ENCODE results near the gene USH1C. TPM values are rescaled to one million over a fixed set of nuclear protein-coding genes. Genes with fewer than 3 reads are reported as not detected.
A peak's percentile ranks its signal among the peaks of the same experiment; 100 is the strongest.

The USH1C gene
- polyA plus RNA-seq, 1 donor from 2014 or later = not detected

DNA sequence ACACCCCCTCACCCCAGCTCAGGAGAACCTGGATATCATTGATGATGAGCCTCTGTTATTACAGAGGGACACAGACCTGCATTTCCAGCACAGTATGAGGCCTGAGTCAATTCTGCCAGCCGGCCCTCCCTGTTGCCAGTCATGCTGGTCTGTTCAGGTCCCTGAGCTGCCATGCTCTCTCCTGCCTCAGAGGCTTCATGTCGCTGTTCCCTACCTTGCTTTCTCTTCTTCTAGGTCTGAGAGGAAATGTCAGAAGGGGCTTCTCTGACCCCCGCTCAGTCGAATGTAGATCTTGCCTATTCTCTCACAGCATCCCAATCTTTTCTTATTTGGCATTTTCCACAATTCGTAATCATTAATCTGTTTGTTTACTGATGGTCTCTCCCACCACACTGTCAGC is 45.7 kb downstream of the USH1C start:
- no peak overlapping the region for H3K4me3 Mint-ChIP-seq
- H3K4me1 Mint-ChIP-seq = no peaks in the 10 kb centered on the region
- no peaks in the 10 kb centered on the region for H3K9me3 Mint-ChIP-seq
- H3K27me3 Mint-ChIP-seq = peaks cover 6% of the 10 kb centered on the region
- H3K36me3 Mint-ChIP-seq = no peaks in the 10 kb centered on the region
- H3K27ac Mint-ChIP-seq = peak overlapping the region in 1 of 3 donors; percentile 40

DNA sequence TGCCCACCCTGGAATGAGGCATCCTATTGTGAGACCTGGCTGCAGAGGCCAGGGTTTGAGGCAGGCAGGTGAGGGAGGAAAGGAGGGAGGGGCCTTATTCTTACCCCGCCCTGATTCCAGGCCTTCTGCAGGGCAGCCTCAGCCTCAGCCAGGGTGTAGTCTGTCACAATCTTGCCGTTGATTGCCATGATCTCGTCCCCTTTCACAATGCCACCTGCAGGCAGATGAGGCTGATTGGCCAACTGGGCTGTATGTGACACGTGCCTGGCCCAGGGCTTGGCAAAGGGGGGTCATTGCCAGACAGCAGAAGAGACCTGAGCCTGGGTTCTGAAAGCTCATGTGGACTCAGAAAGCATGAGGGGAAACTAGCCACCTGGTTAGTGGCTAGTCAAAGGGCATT is 46.2 kb downstream of the USH1C start:
- H3K4me1 Mint-ChIP-seq = no peaks in the 10 kb centered on the region
- H3K27ac Mint-ChIP-seq = no peak overlapping the region
- H3K9me3 Mint-ChIP-seq = no peaks in the 10 kb centered on the region
- no peaks in the 10 kb centered on the region for H3K36me3 Mint-ChIP-seq
- peaks cover 6% of the 10 kb centered on the region for H3K27me3 Mint-ChIP-seq
- no peak overlapping the region for H3K4me3 Mint-ChIP-seq

DNA sequence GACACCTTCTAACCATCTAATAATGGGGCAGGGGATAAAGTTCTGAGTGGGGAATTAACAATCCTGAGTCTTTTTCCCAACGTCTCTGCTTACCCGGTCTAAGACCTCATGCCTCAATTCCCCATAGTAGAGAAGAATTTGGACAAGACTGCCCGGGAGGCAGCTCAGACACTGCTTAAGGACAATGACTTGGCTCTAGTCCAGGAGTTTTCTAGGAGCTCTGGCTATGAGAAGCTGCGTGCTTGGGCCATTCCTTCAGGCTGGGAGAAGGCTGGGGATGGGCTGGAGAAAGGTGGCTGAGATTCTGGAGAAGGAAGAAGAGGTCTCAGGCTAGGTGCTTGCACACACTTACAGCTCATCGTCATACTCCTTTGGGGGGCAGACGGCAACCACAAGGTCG is 47.8 kb downstream of the USH1C start:
- Mint-ChIP-seq H3K27ac (no peak overlapping the region), H3K4me3 (no peak overlapping the region), H3K9me3 (no peaks in the 10 kb centered on the region), H3K36me3 (no peaks in the 10 kb centered on the region), H3K27me3 (peaks cover 6% of the 10 kb centered on the region), H3K4me1 (no peaks in the 10 kb centered on the region)

DNA sequence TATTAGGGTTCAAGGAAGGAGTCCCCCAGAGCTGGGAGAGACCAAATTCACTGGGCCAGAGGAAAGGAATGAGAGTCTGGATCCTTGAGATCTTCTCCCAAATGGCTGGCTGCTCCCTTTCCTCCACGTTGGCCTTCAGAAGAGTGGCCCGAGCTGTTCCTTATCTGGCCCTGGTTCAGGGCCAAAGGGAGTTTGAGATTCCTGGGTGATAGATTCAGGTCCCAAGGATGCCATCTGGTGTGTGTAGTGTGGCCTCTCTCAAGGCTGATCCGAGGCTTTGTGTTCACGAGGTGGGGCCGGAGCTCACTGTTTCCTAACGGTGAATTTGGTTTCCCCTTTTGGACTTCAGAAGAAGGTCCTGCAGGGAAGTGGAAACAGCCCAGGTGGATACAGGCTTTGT is 50.2 kb downstream of the USH1C start:
- Mint-ChIP-seq H3K27ac (peak overlapping the region in 1 of 3 donors; percentile 78), H3K27me3 (peaks cover 5% of the 10 kb centered on the region), H3K36me3 (no peaks in the 10 kb centered on the region), H3K4me3 (no peak overlapping the region), H3K9me3 (no peaks in the 10 kb centered on the region), H3K4me1 (no peaks in the 10 kb centered on the region)

DNA sequence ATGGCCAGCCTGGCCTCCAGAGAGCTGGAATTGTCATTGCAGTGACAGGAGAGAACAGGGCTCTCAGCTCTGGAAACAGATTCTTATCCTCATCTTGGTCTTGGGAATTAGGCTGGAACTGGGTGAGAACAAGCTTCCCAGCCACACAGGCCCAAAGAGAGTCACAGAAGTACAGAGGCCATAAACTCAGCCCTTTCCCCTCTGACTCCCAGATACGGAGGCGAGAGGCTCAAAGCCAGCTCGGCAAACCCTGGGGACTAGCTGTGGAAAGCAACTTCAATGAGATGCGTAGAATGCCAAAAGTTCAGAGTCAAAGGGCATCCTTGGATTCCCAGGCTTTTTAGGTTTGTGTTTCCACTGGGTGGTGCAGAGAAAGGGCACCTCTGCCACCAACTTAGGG is 53.3 kb downstream of the USH1C start:
- H3K9me3 Mint-ChIP-seq = no peaks in the 10 kb centered on the region
- no peak overlapping the region for H3K27ac Mint-ChIP-seq
- no peaks in the 10 kb centered on the region for H3K4me1 Mint-ChIP-seq
- H3K27me3 Mint-ChIP-seq = peaks cover 5% of the 10 kb centered on the region
- no peak overlapping the region for H3K4me3 Mint-ChIP-seq
- no peaks in the 10 kb centered on the region for H3K36me3 Mint-ChIP-seq

DNA sequence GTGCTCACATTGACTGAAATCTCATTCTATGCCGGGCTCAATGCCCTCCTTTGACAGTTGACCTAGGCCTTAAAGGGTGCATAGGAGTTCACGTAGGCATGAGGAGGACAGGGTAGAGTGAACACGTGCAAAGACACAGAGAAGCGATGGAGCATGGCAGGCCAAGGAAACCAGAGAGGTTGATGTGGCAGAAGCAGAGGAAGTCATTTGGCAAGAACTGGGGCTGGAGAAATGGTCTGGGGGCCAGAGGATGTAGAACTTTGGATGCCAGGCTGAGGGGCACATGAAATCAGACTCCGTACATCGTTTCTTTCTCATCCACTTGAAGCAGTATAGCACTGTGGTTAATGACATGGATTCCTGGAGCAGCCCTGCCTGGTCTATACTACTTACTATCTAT is 54.0 kb downstream of the USH1C start:
- Mint-ChIP-seq H3K27me3 (peaks cover 4% of the 10 kb centered on the region), H3K4me1 (no peaks in the 10 kb centered on the region)

DNA sequence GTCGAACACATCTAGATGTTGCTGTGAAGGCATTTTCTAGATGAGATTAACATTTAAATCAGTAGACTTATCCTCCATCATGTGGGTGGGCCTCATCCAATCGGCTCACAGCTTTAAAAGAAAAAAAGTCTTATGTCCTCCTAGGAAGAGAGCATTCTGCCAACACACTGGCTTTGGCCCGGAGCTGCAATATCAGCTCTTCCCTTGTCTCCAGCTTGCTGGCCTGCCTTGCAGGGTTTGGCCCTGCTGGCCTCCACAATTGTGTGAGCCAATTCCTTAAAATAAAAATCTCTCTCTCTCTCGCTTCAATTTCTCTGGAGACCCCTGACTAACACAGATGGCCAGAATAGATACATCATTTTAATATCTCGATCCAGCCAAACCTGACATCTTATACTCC is 54.5 kb downstream of the USH1C start:
- H3K4me3 Mint-ChIP-seq = no peak overlapping the region
- H3K9me3 Mint-ChIP-seq = no peaks in the 10 kb centered on the region
- H3K27ac Mint-ChIP-seq = peak overlapping the region in 1 of 3 donors; percentile 51
- no peaks in the 10 kb centered on the region for H3K4me1 Mint-ChIP-seq
- H3K27me3 Mint-ChIP-seq = peaks cover 4% of the 10 kb centered on the region
- no peaks in the 10 kb centered on the region for H3K36me3 Mint-ChIP-seq

More for the DNA sequence above, 54.0 kb downstream of the USH1C start:
- H3K9me3 Mint-ChIP-seq = no peaks in the 10 kb centered on the region
- no peak overlapping the region for H3K27ac Mint-ChIP-seq
- H3K36me3 Mint-ChIP-seq = no peaks in the 10 kb centered on the region
- H3K4me3 Mint-ChIP-seq = no peak overlapping the region

DNA sequence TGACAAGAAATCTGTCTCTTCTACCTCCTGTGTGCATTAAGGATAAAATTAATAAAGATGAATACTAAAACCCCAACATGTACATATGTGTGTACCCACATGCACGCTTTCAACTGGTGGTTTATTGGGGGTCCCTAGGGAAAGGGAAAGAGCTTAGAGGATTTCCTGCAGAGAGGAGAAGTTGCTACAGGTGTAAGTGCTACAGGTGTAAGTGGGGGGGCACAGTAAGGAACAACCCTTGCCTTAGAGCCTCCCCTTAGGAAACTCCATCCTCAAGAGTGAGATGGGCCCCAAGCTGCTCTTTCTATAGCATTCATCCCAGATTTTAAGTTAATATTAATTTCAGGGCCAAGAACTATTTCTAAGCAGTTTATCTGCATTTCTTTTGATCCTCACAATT is 55.7 kb downstream of the USH1C start:
- Mint-ChIP-seq H3K27ac (no peak overlapping the region), H3K27me3 (peaks cover 7% of the 10 kb centered on the region), H3K4me3 (no peak overlapping the region)

DNA sequence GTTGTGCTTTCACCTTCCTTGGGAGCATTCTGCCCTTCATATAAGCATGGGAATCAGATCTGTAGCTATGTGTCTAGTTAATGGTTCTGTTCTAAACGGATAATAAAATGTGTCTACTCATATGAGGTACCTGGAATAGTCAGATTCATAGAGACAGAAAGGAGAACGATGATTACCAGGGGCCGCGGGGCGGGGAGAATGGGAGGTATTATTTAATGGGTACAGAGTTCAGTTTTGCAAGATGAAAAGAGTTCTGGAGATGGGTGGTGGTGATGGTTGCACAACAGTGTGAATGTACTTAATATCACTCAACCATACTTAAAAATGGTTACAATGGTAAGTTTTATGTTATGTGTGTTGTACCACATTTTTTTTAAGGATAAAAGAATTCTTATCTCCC is 57.6 kb downstream of the USH1C start:
- peaks cover 2 to 9% (median 3%) of the 10 kb centered on the region in 3 donors for H3K9me3 Mint-ChIP-seq
- no peak overlapping the region for H3K4me3 Mint-ChIP-seq
- H3K36me3 Mint-ChIP-seq = no peaks in the 10 kb centered on the region
- H3K4me1 Mint-ChIP-seq = no peaks in the 10 kb centered on the region
- no peak overlapping the region for H3K27ac Mint-ChIP-seq
- peaks cover 7% of the 10 kb centered on the region for H3K27me3 Mint-ChIP-seq

More for the DNA sequence above, 55.7 kb downstream of the USH1C start:
- Mint-ChIP-seq H3K9me3 (peaks cover under 1 to 6% (median 1%) of the 10 kb centered on the region in 3 donors), H3K36me3 (no peaks in the 10 kb centered on the region), H3K4me1 (no peaks in the 10 kb centered on the region)

DNA sequence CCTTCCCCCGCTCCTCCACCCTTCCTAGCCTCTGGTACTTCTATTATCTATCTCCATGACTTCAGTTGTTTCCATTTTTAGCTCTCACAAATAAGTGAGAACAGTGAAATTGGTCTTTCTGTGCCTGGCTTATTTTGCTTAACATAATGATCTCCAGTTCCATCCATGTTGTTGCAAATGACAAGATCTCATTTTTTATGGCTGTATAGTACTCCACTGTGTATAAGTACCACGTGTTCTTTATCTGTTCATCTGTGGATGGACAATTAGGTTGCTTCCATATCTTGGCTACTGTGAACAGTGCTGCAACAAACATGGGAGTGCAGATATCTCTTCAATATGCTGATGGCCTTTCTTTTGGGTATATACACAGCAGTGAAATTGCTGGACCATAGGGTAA is 60.7 kb downstream of the USH1C start:
- Mint-ChIP-seq H3K36me3 (no peaks in the 10 kb centered on the region), H3K27ac (no peak overlapping the region), H3K4me3 (no peak overlapping the region), H3K4me1 (no peaks in the 10 kb centered on the region), H3K27me3 (peaks cover 3% of the 10 kb centered on the region), H3K9me3 (peaks cover 2 to 9% (median 3%) of the 10 kb centered on the region in 3 donors)

DNA sequence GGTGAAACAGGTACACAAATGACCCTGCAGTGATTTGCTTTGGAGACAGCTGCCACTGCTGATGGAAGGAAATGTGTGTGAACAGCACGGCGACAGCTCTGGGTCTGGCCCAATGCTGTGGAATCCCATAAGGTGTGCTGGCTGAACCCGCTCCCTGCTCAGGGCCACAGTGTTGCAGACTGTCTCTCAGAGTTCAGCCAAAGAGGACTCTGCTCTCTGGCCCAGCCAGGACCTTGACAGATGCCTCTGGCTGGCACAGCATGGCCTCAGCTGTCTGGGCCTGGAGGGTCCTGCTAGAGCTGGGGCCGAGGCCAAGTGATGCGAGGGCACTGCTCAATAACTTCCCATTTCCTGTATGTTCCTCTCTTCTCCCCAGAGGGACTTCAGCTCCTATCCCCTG is 62.3 kb downstream of the USH1C start:
- Mint-ChIP-seq H3K27ac (no peak overlapping the region), H3K9me3 (peaks cover 2 to 9% (median 3%) of the 10 kb centered on the region in 3 donors), H3K4me1 (no peaks in the 10 kb centered on the region), H3K4me3 (no peak overlapping the region), H3K27me3 (peaks cover 11% of the 10 kb centered on the region), H3K36me3 (no peaks in the 10 kb centered on the region)

DNA sequence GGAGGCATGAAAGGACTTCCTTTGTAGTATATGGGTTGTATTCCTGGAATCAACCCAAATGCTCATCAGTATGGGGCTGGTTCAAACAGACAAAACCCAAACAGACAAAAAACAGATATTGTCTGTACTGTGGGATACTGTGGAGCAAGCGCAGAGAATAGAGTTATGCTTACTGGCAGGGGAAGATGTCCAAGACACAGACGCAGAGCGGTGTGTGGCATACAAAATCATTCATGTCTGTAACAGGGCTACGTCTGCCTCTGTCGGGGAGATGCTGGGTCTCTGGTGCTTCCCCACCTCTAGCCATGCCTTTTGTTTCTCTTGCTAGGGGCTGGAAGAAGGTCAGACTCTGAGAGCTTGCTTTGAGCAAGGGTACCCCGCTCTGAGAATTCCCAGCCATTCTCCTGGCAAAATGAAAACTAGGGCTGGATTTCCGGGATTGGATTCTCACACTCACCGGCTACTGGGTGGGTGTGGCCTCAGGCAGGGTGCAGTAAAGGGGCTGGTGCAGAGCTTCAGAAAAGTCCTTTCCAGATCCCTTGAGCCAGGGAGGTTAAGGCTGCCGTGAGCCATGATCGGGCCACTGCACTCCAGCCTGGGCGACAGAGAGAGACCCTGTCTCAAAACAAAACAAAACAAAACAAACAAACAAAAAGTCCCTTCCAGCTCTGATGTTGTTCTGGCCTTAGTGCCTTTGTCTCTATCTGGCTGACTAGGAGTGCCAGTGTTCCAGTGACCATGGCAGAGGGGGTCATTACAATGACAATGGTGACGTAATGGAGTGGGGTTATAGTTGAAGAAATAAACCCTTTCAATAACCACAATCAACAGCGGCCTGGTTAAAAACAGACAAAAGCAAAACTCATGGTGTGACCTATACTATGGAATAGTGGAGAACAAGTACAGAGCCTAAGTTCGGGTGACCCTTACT is 64.7 kb downstream of the USH1C start:
- Mint-ChIP-seq H3K27me3 (peaks cover 23% of the 10 kb centered on the region), H3K9me3 (peaks cover 2 to 9% (median 3%) of the 10 kb centered on the region in 3 donors), H3K27ac (no peak overlapping the region), H3K4me3 (no peak overlapping the region), H3K36me3 (no peaks in the 10 kb centered on the region), H3K4me1 (peaks cover 0 to 4% (median 1%) of the 10 kb centered on the region in 3 donors)

DNA sequence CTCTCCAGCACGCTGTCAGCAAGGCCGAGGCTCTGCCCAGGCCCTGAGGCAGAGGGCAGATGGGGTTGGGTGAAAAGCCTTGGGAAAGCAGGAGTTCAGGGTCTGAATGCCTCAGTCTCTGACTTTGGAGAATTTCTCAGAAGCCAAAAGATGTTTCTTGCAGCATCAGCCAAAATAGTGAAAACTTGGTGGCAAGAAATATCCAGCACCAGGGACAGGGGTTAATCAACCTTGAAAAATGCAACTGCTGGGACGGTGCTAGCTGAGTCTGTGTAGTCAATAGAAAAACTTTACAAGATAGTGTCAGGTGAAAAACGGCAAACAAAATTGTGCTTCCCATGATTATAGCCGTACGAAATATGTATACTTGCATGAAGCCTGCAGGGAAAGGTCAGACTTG is 66.1 kb downstream of the USH1C start:
- H3K36me3 Mint-ChIP-seq = no peaks in the 10 kb centered on the region
- no peak overlapping the region for H3K4me3 Mint-ChIP-seq
- H3K4me1 Mint-ChIP-seq = peaks cover 0 to 4% (median 1%) of the 10 kb centered on the region in 3 donors
- peaks cover 26% of the 10 kb centered on the region for H3K27me3 Mint-ChIP-seq
- H3K9me3 Mint-ChIP-seq = no peaks in the 10 kb centered on the region
- no peak overlapping the region for H3K27ac Mint-ChIP-seq

DNA sequence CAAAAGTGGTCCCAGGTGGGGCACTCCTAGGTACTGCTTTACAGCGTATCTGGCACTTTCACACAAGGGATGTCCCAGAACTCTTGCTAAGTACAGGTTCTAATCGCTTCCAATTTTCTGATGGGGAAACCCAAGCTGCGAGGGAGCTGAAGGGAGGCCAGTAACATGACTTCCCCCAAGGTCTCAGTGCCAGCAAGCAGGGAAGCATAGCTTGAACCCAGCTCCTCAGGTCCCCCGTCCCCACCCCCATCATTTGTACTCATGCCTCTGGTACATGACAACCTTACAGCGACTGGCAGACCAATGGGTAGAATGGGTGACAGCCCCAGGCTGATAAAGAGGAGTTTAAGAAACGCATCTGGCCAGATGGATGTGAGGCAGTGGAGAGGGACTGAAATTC is 66.9 kb downstream of the USH1C start:
- Mint-ChIP-seq H3K4me3 (no peak overlapping the region), H3K27me3 (peaks cover 27% of the 10 kb centered on the region), H3K27ac (no peak overlapping the region)

DNA sequence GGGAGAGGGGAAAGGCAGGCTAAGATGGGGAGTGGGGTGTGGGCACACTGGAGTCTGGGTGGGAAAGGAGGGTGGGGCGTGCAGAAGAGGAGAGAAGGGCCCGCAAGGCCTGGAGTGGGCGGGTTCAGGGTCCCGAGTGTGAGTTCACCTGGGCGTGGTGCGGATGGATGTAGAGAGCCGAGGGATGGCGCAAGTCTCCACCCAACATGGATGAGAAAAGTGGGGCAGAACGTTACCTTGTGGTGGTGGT is 67.2 kb downstream of the USH1C start:
- peaks cover 27% of the 10 kb centered on the region for H3K27me3 Mint-ChIP-seq
- H3K4me3 Mint-ChIP-seq = no peak overlapping the region
- no peaks in the 10 kb centered on the region for H3K36me3 Mint-ChIP-seq
- H3K9me3 Mint-ChIP-seq = no peaks in the 10 kb centered on the region
- no peak overlapping the region for H3K27ac Mint-ChIP-seq
- H3K4me1 Mint-ChIP-seq = peaks cover 0 to 4% (median 1%) of the 10 kb centered on the region in 3 donors

More for the DNA sequence above, 66.9 kb downstream of the USH1C start:
- peaks cover 0 to 4% (median 1%) of the 10 kb centered on the region in 3 donors for H3K4me1 Mint-ChIP-seq
- H3K36me3 Mint-ChIP-seq = no peaks in the 10 kb centered on the region
- no peaks in the 10 kb centered on the region for H3K9me3 Mint-ChIP-seq

All from IgD-negative memory B cell (primary cell).